Activated CD8-positive, alpha-beta T cell treated with anti-CD3 and anti-CD28 coated beads for 36 hours (primary cell): ENCODE data around the gene SUCLA2. TPM values are rescaled to one million over a fixed set of nuclear protein-coding genes. Genes with fewer than 3 reads are reported as not detected.

Source experiments
- ATAC-seq: fragments of 200-7000 bp; cut with Tn5 transposase; one replicate; pipeline ENCODE4 v1.10.0; 2021; ENCODE audit warnings: mild to moderate bottlenecking, moderate library complexity
- CTCF ChIA-PET: fragments of 350-600 bp; sonication (Branson Sonifier 250); formaldehyde crosslinking; loops from one replicate; lab custom pipeline; 2021; ENCODE audit warnings: antibody characterized with exemption; lab: Charles Lee
- POLR2A ChIA-PET: fragments of 350-600 bp; sonication (Branson Sonifier 250); formaldehyde crosslinking; loops from one replicate; lab custom pipeline; 2021; ENCODE audit warnings: antibody characterized with exemption; lab: Charles Lee
- DNase-seq: peaks from one replicate; pipeline ENCODE4 v3.0.0-alpha.2; 2020
- H3K27ac Mint-ChIP-seq: one replicate; pipeline ENCODE4 v1.8.0; 2021; ENCODE audit warnings: mild to moderate bottlenecking, mixed read lengths
- H3K27me3 Mint-ChIP-seq: one replicate; pipeline ENCODE4 v1.8.0; 2021; ENCODE audit warnings: mixed read lengths
- H3K36me3 Mint-ChIP-seq: one replicate; pipeline ENCODE4 v1.8.0; 2021; ENCODE audit warnings: low read depth, mixed read lengths
- H3K4me1 Mint-ChIP-seq: one replicate; pipeline ENCODE4 v1.8.0; 2021; ENCODE audit warnings: low read depth, mixed read lengths
- H3K4me3 Mint-ChIP-seq: one replicate; pipeline ENCODE4 v1.8.0; 2021; ENCODE audit warnings: mild to moderate bottlenecking, moderate library complexity, mixed read lengths
- H3K9me3 Mint-ChIP-seq: one replicate; pipeline ENCODE4 v1.8.0; 2021; ENCODE audit warnings: mixed read lengths
- CTCF ChIP-seq: fragments of 200-600 bp; IDR thresholded peaks from one replicate; pipeline ENCODE4 v1.8.0; 2022; ENCODE audit warnings: antibody characterized with exemption, mild to moderate bottlenecking
- intact Hi-C: fragments of 100-400 bp; cut with micrococcal nuclease; formaldehyde crosslinking; loops from one replicate; pipeline ENCODE4 v1.10.0; 2022
- total RNA-seq, 2 experiments: library from RNA; stranded (reverse); gene quantifications; one replicate each; pipeline ENCODE4 v1.2.3, GENCODE V29; 2021

The SUCLA2 gene
- total RNA-seq, 2 experiments from 2014 or later: 42.2 to 44.7 TPM

- Mint-ChIP-seq H3K9me3 (peaks cover 2% of the 10 kb centered on the region), H3K36me3 (peaks cover 21% of the 10 kb centered on the region), H3K27ac (no peak overlapping the region), H3K4me3 (no peak overlapping the region), H3K4me1 (no peaks in the 10 kb centered on the region), H3K27me3 (no peaks in the 10 kb centered on the region)
- DNase-seq (no peak), ATAC-seq (no peak)
- no peak for TF ChIP-seq CTCF
- CTCF ChIA-PET: no interaction called here
- intact Hi-C loops: no loop called here
- POLR2A ChIA-PET: interaction anchor here (0.5 kb wide), 1 partner anchor 72 kb away, joined by 3 read pairs; no protein-coding TSS in a partner anchor
Measured at GRCh38 chr13:47934371-47934770, 66.7 kb downstream of the SUCLA2 start.

DNA sequence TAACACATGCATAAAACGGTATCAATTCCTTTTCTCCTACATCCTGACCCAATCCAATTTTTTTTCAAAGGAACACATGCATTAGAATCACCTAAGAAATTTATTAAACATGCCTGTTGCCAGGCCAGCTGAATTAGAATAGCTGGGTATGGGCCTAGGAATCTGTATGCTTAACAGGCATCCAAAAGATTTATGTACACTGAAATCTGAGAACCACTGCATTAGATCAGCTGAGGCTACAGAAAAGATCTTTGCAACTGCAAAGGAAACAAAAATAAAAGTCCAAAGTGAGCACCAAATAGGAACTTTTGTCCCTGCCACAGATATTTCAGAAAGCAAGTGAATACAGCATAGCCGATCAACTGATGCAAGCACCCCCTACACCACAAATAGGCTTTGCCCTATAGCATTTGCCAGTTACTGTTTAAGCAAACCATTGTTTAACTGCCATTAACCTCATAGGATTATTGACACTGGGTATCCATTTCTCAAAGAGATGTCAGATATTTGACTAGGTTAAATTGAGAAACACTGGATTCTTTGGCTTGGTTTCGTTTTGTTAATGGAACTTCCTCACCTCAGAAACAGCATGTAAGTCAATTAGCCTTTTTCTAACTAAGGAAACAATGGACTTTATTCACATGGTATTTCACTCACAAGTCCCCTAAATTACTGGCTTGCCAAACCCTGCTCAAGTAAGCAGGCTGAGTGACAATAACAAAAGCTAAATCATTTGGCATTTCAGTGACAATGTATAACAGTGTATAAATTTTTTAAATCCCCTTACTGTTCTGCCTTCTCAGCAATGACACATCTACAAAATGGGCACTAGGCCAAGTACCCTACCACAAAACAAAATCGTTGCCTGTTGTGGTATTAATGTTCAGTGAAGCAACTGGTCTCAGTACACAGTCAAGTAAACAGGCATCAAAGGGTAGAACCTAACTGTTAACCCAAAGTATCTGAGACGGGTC lies 67.8 kb downstream of the SUCLA2 start:
- ChIA-PET CTCF (no interaction called here), POLR2A (no interaction called here)
- Mint-ChIP-seq H3K9me3 (peaks cover 2% of the 10 kb centered on the region), H3K27ac (no peak overlapping the region), H3K27me3 (no peaks in the 10 kb centered on the region), H3K36me3 (peaks cover 13% of the 10 kb centered on the region), H3K4me3 (no peak overlapping the region), H3K4me1 (no peaks in the 10 kb centered on the region)
- no peak for TF ChIP-seq CTCF
- ATAC-seq (no peak), DNase-seq (no peak)
- intact Hi-C loops: no loop called here

DNA sequence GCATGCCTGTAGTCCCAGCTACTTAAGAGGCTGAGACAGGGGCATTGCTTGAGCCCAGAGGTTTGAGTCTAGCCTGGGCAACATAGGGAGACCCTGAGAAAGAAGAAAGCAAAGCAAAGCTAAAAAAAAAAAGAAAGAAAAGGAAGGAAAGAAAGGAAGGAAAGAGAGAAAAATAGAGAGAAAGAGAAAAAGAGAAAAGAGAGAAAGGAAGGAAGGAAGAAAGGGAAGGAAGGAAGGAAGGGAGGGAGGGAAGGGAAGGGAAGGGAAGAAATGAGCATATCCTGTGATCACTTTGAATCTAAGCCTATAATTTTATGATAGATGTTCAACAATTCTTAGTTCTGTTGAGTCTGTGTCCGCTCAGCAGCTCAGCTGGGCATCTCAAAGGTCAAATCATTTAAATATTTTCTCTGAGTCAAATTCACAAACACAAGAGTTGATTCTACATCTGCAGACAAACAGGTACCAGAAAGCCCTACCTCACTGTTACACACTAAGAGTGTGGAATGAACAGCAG lies 70.4 kb downstream of the SUCLA2 start:
- ChIA-PET CTCF (no interaction called here), POLR2A (interaction anchor here (0.6 kb wide), 1 partner anchor 772 kb away, joined by 3 read pairs; no protein-coding TSS in a partner anchor)
- no peak for TF ChIP-seq CTCF
- no peaks in the 10 kb centered on the region for H3K27me3 Mint-ChIP-seq
- H3K36me3 Mint-ChIP-seq: no peaks in the 10 kb centered on the region
- intact Hi-C loops: no loop called here
- DNase-seq (no peak), ATAC-seq (no peak)
- no peaks in the 10 kb centered on the region for H3K4me1 Mint-ChIP-seq
- H3K27ac Mint-ChIP-seq: no peak overlapping the region
- H3K4me3 Mint-ChIP-seq: no peak overlapping the region
- no peaks in the 10 kb centered on the region for H3K9me3 Mint-ChIP-seq

- no peak overlapping the region for H3K4me3 Mint-ChIP-seq
- intact Hi-C loops: no loop called here
- no peaks in the 10 kb centered on the region for H3K27me3 Mint-ChIP-seq
- ATAC-seq (no peak), DNase-seq (no peak)
- ChIA-PET CTCF (interaction anchor here (0.5 kb wide), 1 partner anchor 31 kb away, joined by 3 read pairs; no protein-coding TSS in a partner anchor), POLR2A (interaction anchor here (0.6 kb wide), 1 partner anchor 105 kb away, joined by 3 read pairs; no protein-coding TSS in a partner anchor)
- no peaks in the 10 kb centered on the region for H3K9me3 Mint-ChIP-seq
- H3K4me1 Mint-ChIP-seq: no peaks in the 10 kb centered on the region
- H3K36me3 Mint-ChIP-seq: no peaks in the 10 kb centered on the region
- H3K27ac Mint-ChIP-seq: no peak overlapping the region
- TF ChIP-seq CTCF: no peak
Measured at GRCh38 chr13:47929156-47929555, 71.9 kb downstream of the SUCLA2 start.

GRCh38 chr13:47917022-47917574 lies 84.0 kb downstream of the SUCLA2 start:
- H3K27me3 Mint-ChIP-seq: no peaks in the 10 kb centered on the region
- TF ChIP-seq CTCF: no peak
- POLR2A ChIA-PET: no interaction called here
- CTCF ChIA-PET: no interaction called here
- DNase-seq (no peak), ATAC-seq (no peak)
- intact Hi-C loops: no loop called here
- peaks cover 7% of the 10 kb centered on the region for H3K36me3 Mint-ChIP-seq
- peaks cover 14% of the 10 kb centered on the region for H3K9me3 Mint-ChIP-seq
- H3K27ac Mint-ChIP-seq: no peak overlapping the region
- H3K4me1 Mint-ChIP-seq: no peaks in the 10 kb centered on the region
- H3K4me3 Mint-ChIP-seq: no peak overlapping the region
